GM18519 (cell line): ENCODE measurements around the gene CYB561.

Experiments
- ATAC-seq: cut with Tn5 transposase; IDR thresholded peaks from one replicate; pipeline ENCODE4 v1.9.1; 2021; ENCODE audit warnings: mild to moderate bottlenecking, moderate library complexity; ENCODE audit not compliant: unreplicated experiment, low FRiP score

The CYB561 gene

GRCh38 chr17:63419949-63420867 lies 25.9 kb downstream of the CYB561 start:
- no peak for ATAC-seq

DNA sequence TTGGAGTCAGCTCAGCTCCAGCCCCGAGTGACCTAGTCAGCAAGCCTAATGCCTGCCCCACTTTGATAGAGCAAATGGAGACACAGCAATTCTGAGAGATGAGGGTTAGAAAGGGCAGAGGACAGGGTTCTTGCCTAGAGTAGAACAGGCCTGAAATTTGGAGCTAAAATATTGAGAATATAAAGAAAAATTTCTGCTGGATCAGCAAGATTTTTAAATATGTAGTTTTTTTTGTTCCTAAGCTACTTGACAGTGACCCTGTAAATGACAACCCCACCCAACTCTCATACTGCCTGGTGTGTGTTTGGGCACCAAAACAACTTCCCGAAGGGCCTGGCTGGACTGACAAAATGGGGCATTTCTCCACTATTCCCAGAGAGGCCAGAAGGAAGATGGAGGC lies 26.7 kb downstream of the CYB561 start:
- ATAC-seq = no peak

GRCh38 chr17:63418540-63418939 lies 27.6 kb downstream of the CYB561 start:
- no peak for ATAC-seq

GRCh38 chr17:63414222-63414621 lies 31.9 kb downstream of the CYB561 start:
- ATAC-seq = no peak

- ATAC-seq = no peak
These were observed 33.0 kb downstream of the CYB561 start for GRCh38 chr17:63413128-63413527.

DNA sequence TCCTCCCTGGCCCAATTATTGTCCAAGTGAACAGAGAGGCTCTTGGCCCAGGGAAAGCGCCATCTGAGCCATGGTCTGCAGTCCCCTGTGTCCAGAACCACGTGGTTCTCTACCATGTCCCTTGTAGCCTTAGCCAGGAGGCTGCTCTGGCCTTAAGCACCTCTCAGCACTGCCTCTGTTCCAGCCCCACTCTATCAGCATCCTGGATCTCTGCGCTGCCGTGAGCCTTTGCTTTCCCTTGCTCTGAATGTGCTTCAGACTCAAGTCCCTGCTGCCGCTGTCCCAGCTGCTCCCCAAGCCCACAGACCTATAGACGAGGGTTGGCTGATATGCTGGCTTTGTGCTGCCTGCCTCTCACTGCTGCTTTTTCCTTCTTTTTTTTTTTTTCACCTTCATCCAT lies 33.9 kb downstream of the CYB561 start:
- no peak for ATAC-seq

DNA sequence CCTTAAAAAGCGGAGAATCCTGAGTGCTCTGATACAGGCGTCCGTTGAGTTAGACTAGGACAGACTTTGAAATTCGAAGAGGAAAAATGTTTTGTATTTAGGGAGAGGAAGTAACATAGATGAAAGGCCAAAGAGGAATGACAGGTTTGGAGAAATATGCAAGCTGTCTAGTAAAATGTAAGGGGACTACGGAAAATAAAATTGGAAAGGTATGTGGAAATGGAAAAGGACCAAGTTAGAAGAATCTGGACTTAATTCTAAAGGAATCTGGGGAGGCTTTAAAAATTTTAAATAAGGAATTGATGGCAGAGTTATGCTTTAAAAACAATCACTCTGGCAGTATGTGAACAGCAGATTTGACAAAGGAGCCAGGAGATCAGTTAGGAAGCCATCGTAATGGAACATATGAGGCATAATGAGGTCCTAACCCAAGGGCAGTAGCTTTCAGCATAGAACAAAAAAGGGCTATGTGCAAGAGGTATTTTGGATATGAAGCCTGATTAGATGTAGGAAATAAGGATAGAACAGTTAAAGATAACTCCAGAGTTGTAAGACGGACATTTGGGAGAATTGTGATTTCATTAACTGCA lies 38.3 kb downstream of the CYB561 start:
- no peak for ATAC-seq

DNA sequence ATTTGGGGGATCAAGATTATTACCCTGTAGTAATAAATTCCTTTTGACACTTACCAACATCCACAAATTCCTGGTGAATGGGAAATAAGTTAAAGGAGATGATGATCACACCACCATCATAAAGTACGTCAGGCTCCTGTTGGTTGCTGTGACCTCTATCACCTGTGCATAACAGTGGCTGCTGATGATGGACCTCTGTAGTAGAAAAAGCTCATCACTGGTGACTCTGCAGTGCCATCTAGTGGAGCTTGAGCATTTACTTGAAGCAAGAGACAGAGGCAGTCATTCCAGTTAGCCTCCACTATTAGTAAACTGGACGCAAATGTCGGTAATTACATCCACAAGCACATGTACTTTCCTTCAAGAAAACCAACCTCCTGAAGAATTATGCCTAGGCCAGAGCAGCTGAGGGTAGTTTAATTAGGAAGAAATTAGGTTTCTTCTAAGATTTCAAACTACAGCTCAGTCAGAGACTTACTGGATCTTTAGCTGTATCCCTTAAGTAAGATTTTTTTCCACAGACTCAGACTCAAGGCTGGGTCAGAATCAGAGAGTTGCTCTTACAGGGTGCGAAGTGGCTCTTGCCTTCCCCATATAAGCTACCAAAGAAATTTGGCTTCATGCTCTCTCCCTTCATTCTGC lies 39.3 kb downstream of the CYB561 start:
- no peak for ATAC-seq

DNA sequence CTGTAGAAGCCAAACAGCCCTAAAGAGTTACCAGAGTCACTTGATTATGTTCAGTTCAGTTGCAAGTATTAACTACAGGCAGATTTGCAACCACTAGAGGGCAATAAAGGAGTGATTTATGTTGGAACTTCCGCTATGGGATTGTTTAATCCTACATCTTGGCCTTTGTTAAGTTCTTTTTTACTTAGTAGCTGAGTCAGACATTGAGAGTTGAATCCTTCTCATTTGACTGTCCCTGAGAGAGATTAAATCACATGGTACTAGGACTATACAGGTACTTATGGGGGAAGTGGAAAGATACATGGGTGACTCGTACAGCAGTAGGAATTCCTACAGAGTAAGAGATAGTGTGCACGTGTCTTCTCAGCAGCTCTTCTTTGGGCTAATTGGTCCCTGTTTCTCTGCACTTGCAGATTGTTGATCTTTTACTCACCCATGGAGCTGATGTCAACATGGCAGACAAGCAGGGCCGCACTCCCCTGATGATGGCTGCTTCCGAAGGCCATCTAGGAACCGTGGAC lies 40.3 kb downstream of the CYB561 start:
- ATAC-seq = no peak

GRCh38 chr17:63405020-63405419 lies 41.1 kb downstream of the CYB561 start:
- ATAC-seq = no peak

DNA sequence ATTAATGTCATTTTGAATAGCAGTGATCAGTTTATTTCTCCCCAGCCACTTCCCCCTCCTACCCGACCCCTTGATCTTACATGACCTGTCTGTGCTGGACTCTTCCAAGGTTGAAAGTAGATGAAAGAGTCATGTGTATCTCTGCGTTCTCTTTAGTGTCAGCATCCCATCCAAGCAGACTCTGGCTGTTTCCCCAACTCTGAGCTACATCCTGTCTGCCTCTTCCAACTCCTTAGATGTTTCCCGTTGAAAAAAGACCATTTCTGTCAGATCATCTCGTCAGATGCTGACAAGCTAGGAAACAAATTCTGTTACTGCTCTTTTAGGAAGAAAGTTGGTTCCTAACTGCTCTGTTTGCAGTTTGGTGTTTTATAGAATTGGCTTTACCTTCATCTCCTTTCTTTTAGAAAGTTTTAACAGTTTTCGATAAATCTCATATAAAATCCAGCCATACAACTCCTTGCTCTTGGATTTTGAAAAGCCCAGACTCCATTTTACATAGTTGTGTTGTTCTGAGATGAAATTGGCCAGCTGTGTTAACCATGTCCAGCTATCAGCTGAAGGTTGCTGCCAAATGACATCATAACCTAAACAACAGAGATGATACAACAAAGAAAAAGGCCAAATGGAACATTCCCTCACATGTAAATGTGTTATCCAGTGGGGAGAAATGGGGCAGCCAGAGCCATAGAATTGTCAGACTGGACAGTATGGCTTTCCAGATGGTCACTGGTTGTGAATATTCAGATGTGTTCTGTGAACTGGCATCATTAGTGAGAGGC lies 43.5 kb downstream of the CYB561 start:
- ATAC-seq = no peak

DNA sequence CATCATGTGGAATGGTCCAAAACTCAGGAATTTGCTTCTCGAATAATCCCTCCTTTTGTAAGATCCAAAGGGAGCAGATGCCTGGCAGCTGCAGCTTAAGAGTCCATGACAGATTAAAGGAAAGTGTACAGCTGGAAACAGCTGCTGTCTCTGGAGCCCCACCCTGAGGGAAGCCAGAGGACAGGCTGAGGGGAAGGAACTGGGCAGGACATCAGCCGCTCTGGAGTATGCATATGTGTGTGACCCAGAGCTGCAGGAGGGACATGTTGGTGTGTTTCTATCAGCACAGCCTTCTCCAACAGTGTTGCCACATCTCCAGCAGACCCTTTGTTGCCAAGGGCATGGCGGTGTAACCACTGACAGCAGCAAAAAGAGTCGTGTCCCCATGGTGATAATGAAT lies 46.2 kb downstream of the CYB561 start:
- no peak for ATAC-seq

- ATAC-seq = no peak
These were observed 46.8 kb downstream of the CYB561 start for GRCh38 chr17:63399316-63399715.

GRCh38 chr17:63398680-63399079 lies 47.4 kb downstream of the CYB561 start:
- ATAC-seq = no peak

GRCh38 chr17:63395075-63395805 lies 50.9 kb downstream of the CYB561 start:
- no peak for ATAC-seq

DNA sequence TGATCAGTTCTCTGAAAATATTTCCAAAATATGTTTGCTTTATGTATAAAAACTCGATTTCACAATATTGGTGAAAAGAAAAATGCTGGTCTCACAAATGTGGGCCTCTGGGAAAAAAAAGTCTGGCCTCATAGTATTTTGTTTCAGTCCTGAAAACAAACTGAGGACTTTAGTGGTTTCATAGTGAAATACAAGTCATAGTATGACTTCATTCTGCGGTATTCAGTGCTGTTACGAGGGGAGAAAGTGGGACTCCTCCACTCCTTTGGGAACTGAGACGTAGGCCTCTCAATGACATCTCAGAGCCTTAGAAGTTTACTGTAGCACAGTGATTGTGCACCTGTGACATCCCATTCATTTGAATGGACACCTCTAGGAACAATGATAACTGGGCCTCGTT lies 56.0 kb downstream of the CYB561 start:
- no peak for ATAC-seq

DNA sequence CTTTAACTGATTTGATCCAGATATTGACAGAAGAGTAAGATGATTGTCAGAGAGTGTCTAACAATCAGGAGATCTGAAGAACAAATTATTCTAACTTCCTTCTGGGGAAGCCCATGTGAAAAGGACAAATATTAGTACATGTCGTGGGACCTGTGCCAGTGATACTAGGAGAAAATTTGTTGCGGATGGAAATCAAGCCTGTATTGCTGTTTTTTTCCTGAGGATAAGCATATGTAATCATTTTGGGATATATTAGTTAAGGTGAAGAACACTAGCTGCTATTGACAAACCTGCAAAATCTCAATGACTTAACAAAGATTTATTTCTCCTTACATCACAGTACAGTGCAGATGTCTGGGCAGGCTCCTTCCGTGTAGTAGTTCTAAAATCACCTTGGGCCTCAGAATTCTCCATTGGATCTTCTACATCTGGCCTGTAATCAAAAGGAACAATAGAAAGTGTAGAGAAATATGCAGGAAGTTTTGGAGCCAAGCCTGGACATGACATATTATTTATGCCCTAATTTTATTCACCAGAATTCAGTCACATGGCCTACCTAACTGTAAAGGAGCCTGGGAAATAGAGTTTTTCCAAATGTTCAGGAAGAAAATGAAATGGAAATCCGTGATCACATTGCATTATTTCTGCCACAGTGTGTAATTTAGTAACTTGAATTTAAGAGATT lies 58.3 kb downstream of the CYB561 start:
- no peak for ATAC-seq

- no peak for ATAC-seq
These were observed 63.3 kb downstream of the CYB561 start for GRCh38 chr17:63382826-63383225.
